HUES48 (cell line): ENCODE data around the gene PDX1.

Experiments used
- H3K27ac ChIP-seq: one replicate; pipeline ENCODE4 v1.7.0; 2013; ENCODE audit warnings: low read depth, low read length, inconsistent platforms
- H3K27me3 ChIP-seq: 2 replicates; pipeline ENCODE4 v1.6.1; 2013; ENCODE audit warnings: mild to moderate bottlenecking, low read length; ENCODE audit not compliant: control insufficient read depth, insufficient read depth
- H3K36me3 ChIP-seq: 2 replicates; pipeline ENCODE4 v1.6.1; 2013; ENCODE audit warnings: low read length; ENCODE audit not compliant: control insufficient read depth, insufficient read depth
- H3K4me1 ChIP-seq: 2 replicates; pipeline ENCODE4 v1.6.1; 2013; ENCODE audit warnings: mild to moderate bottlenecking, low read length; ENCODE audit not compliant: control insufficient read depth, insufficient read depth
- H3K4me3 ChIP-seq: 2 replicates; pipeline ENCODE4 v1.5.1; 2013; ENCODE audit warnings: mild to moderate bottlenecking, low read depth, low read length
- H3K9ac ChIP-seq: 2 replicates; pipeline ENCODE4 v1.6.1; 2013; ENCODE audit warnings: mild to moderate bottlenecking, low read depth, low read length, moderate library complexity
- H3K9me3 ChIP-seq: 2 replicates; pipeline ENCODE4 v1.6.1; 2013; ENCODE audit warnings: low read length; ENCODE audit not compliant: control insufficient read depth, insufficient read depth

The PDX1 gene

DNA sequence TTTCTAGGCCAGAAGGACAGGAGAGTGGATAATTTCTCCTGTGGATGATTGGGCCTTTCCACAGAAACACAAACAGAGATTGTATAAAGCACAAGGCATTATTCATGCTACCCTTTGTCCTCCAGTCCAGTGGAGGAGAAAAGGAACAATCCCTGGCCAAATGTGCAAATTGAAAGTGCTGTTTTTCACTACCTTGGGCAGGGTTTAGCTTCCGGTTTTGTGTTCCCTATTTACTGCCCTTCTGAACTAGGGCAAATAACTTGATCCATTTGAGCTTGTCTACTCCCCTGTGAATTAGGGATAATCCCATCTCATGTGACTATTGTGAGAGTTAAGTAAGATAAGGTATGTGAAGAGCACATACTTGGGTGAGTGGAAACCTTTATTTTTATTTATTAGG lies 13.3 kb downstream of the PDX1 start:
- no peaks in the 10 kb centered on the region for H3K9me3 ChIP-seq
- H3K9ac ChIP-seq: no peak overlapping the region
- no peak overlapping the region for H3K4me3 ChIP-seq
- peaks cover 66% of the 10 kb centered on the region for H3K27me3 ChIP-seq
- no peak overlapping the region for H3K27ac ChIP-seq
- no peaks in the 10 kb centered on the region for H3K36me3 ChIP-seq
- H3K4me1 ChIP-seq: no peaks in the 10 kb centered on the region

DNA sequence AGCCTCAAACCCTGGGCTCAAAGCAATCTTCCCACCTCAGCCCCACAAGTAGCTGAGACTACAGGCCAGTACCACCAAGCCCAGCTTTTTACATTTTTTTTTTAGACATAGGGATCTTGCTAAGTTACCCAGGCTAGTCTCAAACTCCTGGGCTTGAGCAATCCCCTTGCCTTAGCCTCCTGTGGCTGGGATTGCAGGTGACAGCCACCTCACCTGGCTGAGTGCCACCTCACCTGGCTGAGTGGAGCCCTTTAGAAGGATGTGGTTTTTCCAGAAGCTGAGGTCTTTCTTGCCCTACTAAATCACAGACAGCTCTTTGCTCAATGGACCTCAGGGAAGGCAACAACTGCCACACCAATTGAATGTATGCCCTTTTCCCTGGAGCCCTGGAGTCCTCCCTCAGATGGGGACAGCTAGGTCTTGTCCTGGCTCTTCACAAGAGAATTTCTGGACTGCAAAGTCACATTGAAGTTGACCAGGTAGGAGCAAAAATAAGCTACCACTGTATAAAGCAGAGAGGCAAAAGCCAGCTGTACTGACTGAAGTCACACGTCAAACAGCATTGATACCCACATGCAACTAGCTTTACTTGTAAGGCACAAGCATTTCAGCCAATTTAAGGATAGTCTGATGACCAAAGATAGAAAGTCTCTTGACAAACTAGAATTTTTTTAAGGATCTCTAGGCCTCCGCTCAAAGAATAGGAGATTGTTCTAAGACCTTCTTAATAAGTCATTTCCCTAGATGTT lies 14.0 kb downstream of the PDX1 start:
- Histone ChIP-seq H3K4me3 (no peak overlapping the region), H3K9me3 (no peaks in the 10 kb centered on the region), H3K4me1 (no peaks in the 10 kb centered on the region), H3K27ac (no peak overlapping the region), H3K9ac (no peak overlapping the region), H3K36me3 (no peaks in the 10 kb centered on the region), H3K27me3 (peaks cover 59% of the 10 kb centered on the region)

DNA sequence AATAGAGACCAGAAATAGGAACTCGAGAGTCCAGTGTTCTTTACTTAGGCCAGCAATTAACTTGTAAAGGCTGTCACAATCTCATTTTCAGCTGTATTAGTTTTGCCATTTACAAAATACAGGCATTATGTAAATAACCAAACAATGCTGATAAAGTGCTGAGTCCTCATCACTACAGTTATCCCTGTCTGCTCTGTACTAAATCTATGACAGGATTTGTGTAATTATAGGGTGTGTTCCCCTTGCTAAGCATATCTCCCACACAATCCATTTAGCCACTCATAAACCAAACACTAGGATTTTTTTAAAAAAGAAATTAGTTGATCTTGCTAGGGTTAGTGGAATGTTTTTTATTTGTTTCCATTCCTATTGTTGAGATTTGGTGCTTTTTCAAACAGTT lies 23.2 kb downstream of the PDX1 start:
- peaks cover 4% of the 10 kb centered on the region; the same call in 1 of the 2 replicates for H3K9me3 ChIP-seq
- no peaks in the 10 kb centered on the region for H3K36me3 ChIP-seq
- H3K4me3 ChIP-seq: no peak overlapping the region
- H3K4me1 ChIP-seq: no peaks in the 10 kb centered on the region
- no peak overlapping the region for H3K9ac ChIP-seq
- no peak overlapping the region for H3K27ac ChIP-seq
- H3K27me3 ChIP-seq: peaks cover 32% of the 10 kb centered on the region

DNA sequence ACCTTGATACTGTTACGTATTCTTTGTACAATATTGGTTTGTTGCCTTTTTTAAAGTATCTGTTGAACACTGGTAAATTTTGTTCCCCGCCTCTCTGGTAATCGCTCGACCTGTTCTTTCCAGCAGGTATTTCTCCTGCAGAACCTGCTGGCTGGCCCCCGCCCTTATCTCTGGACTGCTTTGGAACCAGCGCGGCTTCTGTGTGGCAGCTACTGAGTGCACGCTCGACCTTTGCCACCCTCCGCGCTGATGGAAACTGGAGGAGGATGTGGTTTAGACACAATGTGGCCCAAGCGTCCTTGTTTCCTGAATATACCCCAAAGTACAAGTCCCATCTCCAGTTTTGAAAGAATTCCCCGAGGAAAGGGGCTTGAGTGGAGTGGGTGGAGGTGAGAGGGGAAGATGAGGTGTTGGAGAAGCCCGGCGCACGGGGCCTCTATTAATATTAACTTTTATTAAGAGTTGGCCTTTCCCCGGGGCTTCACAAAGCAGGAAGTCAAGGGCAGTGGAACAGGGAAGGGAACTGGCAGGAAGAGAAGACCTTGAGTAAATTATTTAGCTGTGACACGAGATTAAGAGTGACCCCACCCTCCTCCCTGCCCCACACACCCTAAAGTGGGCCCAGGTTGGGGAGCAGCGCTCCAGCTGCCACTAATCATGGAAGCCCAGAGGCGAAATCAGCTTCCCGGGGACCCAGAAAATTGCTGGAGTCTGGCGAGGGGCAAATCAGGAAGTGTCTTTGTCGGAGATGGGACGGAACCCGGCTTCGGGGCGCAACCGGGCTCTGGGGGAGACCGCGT lies 33.3 kb downstream of the PDX1 start:
- H3K4me3 ChIP-seq: peak overlapping the region; percentile 58
- H3K27me3 ChIP-seq: peaks cover 96% of the 10 kb centered on the region

DNA sequence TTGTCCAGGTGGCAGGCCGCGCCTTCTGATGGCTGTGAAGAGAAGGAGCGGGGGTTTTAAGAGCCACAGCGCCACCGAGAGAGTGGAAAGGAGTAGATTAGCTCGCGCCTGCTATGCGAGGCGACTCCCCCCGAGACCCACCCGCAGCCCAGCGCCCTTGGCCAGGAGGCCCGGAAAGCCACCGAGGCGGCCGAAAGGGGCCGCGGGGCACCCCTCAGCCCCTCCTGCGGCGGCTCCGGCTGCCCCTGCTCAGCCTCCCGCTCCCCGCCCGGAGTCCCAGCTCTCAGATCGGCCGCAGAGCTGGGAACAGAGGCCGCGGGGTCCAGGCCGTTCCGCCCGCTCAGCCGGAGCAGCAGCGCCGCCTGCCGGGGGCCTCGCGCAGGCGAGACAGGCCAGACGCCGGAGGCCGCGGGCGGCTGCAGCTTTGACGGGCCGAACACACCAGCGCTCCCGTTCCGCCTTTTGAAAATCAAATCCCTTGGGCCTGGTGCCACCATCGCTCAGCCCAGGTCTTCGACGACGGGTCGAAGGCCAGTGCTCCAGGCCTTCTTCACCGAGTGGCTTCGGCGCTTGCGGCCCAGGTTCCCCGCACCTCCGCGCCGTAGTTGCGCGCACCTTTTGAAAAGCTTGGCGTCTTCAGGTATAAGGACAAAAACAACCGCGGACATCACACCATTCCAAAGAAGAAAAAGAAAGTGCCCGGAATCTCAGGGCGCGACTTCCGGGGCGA lies 34.0 kb downstream of the PDX1 start:
- Histone ChIP-seq H3K36me3 (no peaks in the 10 kb centered on the region), H3K4me3 (peak overlapping the region; percentile 59), H3K27ac (no peak overlapping the region), H3K9me3 (no peaks in the 10 kb centered on the region), H3K27me3 (peaks cover 99% of the 10 kb centered on the region), H3K4me1 (no peaks in the 10 kb centered on the region), H3K9ac (no peak overlapping the region)

More for the DNA sequence above, 33.3 kb downstream of the PDX1 start:
- no peaks in the 10 kb centered on the region for H3K36me3 ChIP-seq
- H3K27ac ChIP-seq: no peak overlapping the region
- H3K9me3 ChIP-seq: no peaks in the 10 kb centered on the region
- no peaks in the 10 kb centered on the region for H3K4me1 ChIP-seq
- H3K9ac ChIP-seq: no peak overlapping the region

DNA sequence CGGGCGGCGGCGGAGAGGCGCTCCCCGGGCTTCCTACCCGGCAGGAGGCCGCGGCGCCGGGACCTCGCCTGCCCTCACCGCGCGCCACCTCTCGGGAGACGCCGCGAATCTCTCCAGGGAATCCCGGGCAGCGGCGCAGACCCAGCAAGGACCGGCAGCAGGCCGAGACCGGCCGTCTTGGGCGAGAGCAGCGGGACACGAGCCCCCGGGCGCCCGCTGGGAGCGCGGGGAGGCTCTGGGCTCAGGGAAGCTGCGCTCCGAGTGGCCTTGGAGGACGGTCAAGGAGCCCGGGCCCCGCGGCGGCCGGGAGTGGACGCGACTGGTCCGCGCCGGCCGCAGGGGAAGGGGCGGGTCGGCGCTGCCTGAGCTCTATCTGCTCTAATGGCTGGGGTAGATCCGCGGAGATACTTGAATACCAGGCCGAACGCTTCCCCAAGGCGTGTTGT lies 34.6 kb downstream of the PDX1 start:
- peaks cover 99% of the 10 kb centered on the region for H3K27me3 ChIP-seq
- no peaks in the 10 kb centered on the region for H3K9me3 ChIP-seq
- H3K4me3 ChIP-seq: peak overlapping the region; percentile 59
- H3K9ac ChIP-seq: no peak overlapping the region
- H3K4me1 ChIP-seq: no peaks in the 10 kb centered on the region
- H3K36me3 ChIP-seq: no peaks in the 10 kb centered on the region
- no peak overlapping the region for H3K27ac ChIP-seq

DNA sequence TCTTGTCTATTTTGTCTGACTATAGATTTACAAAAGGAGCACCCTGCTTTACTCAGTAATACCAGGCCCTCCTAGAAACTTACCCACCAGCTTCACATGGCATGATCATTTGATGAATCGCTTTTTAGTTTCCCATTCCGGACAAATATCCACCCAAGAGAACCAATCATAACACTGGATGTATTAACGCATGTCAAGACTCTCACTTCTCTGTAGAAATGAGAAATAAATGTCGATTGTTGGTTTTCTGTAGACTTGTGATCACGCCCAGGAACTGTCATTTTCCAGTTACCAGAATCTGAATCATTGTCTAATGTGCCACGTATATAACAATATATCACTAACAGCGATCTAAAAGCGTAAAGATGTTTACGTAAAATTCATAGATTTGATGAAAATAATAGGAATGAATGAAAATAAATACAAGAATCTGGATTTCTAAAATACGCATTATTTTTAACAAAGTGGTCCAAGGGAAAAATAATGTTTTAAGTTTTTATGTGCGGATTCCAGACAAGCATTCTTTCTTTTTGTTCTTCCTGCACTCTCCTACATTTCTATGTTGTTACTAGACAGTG lies 35.3 kb downstream of the PDX1 start:
- Histone ChIP-seq H3K36me3 (no peaks in the 10 kb centered on the region), H3K9me3 (no peaks in the 10 kb centered on the region), H3K9ac (no peak overlapping the region), H3K27ac (no peak overlapping the region), H3K27me3 (peaks cover 99% of the 10 kb centered on the region), H3K4me1 (no peaks in the 10 kb centered on the region), H3K4me3 (no peak overlapping the region)

DNA sequence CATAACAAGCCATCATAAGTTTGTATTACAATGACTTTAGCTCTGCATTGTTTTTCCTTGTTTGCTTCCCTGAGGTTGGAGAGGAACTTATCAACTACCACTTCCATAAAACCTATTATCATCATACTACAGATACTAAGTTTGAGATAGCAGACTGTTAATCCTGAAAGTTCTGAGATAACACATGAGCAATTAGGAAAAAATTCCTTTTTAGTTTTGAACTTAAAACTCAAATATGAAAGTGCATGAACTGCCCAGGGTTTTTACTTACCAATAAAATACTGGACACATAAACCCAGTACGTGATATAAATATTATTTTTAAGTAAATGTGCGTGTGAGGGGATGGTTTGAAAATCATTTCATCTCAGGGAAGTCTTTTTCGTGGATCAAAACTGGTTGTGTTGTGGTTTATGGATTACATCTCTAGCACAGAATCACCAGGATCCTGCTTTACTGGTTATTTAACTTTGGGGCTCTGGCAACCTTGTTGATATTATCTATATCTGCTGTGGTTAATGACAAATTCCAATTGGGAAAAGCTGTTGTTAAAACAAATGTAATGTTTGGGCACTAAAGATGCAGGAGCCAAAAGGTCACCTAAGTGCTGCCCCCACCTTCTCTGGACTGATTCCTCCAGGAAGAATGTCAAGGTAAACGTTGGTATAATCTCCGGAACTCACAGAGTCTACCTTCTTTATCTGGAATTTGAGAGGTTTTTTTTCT lies 36.9 kb downstream of the PDX1 start:
- H3K9me3 ChIP-seq: no peaks in the 10 kb centered on the region
- peaks cover 3% of the 10 kb centered on the region; the same call in 1 of the 2 replicates for H3K4me1 ChIP-seq
- H3K4me3 ChIP-seq: no peak overlapping the region
- H3K9ac ChIP-seq: no peak overlapping the region
- H3K27ac ChIP-seq: no peak overlapping the region
- H3K36me3 ChIP-seq: no peaks in the 10 kb centered on the region
- H3K27me3 ChIP-seq: peaks cover 100% of the 10 kb centered on the region

DNA sequence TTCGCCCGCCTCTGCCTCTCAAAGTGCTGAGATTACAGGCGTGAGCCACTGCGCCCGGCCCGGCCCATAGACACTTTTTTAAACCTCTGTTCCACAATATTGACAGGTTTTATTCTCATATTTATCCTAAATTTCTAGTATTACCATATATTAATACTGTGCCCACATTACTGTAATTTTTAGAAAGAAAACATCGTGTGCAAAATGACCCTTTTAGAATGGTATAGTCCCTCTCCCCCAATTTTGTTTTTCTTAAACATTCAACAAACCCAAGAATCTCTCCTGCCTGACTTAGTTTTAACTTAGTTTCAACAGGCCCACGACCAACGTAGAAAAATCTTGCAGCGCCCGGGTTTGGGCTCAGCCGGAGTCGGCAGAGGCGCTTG lies 40.2 kb downstream of the PDX1 start:
- peaks cover 100% of the 10 kb centered on the region for H3K27me3 ChIP-seq
- H3K4me3 ChIP-seq: no peak overlapping the region

More for the DNA sequence above, 40.2 kb downstream of the PDX1 start:
- Histone ChIP-seq H3K9ac (no peak overlapping the region), H3K9me3 (no peaks in the 10 kb centered on the region), H3K27ac (no peak overlapping the region), H3K4me1 (peaks cover 18% of the 10 kb centered on the region), H3K36me3 (no peaks in the 10 kb centered on the region)
